Ovary (tissue), 3 donors: ENCODE measurements around the gene RAD50.

Source experiments
- EP300 ChIP-seq: sonication (generic); formaldehyde crosslinking; IDR thresholded peaks from one replicate; pipeline ENCODE4 v1.6.1; 2017; ENCODE audit warnings: antibody characterized with exemption
- POLR2A ChIP-seq: fragments of 450-650 bp; IDR thresholded peaks from one replicate; pipeline ENCODE4 v1.6.1; 2017; ENCODE audit warnings: antibody characterized with exemption, mild to moderate bottlenecking, moderate library complexity
- TF ChIP-seq, protein P1 (sequence below), 3 donors: fragments of 450-650 bp in 2 of 3; fragments of 200-600 bp in 1 of 3; IDR thresholded peaks; one replicate each; pipeline versions ENCODE4 v1.5.1 to v1.8.0; 2016 to 2022; ENCODE audit warnings: antibody characterized with exemption in 3 of 3, mild to moderate bottlenecking in 1 of 3
- donor health status: DM: no; HTN: no; CAD: no.

DNA sequence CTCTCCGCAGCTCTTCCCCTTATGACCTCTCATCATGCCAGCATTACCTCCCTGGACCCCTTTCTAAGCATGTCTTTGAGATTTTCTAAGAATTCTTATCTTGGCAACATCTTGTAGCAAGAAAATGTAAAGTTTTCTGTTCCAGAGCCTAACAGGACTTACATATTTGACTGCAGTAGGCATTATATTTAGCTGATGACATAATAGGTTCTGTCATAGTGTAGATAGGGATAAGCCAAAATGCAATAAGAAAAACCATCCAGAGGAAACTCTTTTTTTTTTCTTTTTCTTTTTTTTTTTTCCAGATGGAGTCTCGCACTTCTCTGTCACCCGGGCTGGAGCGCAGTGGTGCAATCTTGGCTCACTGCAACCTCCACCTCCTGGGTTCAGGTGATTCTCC lies 80.5 kb downstream of the RAD50 start:
- no peak for TF ChIP-seq POLR2A
- TF ChIP-seq, protein P1, sequence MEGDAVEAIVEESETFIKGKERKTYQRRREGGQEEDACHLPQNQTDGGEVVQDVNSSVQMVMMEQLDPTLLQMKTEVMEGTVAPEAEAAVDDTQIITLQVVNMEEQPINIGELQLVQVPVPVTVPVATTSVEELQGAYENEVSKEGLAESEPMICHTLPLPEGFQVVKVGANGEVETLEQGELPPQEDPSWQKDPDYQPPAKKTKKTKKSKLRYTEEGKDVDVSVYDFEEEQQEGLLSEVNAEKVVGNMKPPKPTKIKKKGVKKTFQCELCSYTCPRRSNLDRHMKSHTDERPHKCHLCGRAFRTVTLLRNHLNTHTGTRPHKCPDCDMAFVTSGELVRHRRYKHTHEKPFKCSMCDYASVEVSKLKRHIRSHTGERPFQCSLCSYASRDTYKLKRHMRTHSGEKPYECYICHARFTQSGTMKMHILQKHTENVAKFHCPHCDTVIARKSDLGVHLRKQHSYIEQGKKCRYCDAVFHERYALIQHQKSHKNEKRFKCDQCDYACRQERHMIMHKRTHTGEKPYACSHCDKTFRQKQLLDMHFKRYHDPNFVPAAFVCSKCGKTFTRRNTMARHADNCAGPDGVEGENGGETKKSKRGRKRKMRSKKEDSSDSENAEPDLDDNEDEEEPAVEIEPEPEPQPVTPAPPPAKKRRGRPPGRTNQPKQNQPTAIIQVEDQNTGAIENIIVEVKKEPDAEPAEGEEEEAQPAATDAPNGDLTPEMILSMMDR (IDR thresholded peaks at IDR 0.05): no peak
- no peak for TF ChIP-seq EP300
